ENCODE data around the gene CEP41.

DNA sequence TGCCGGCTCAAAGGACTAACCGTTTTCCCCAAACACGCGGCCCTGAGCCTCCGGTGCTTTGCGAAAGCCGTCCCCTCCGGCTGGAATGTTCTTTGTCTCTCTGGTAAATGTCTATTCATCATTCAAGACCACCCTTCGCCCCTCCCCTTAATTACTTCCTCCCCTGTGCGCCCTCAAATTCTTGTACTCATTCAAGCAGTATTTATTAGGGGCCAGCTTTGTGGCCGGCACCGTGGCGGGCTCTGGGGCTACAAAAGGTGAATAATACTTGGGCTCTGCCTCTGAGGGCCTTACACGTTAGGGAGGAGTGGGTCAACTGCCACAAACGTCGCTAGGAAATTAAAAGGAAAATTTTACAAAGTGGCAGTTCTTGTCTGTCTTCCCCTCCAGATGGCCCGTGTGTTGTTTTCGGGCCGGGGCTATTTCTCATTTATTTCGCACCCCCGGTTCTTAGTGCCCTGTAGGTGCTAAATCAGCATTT, 49.5 kb upstream of the CEP41 start:
- TF ChIP-seq, protein P1, sequence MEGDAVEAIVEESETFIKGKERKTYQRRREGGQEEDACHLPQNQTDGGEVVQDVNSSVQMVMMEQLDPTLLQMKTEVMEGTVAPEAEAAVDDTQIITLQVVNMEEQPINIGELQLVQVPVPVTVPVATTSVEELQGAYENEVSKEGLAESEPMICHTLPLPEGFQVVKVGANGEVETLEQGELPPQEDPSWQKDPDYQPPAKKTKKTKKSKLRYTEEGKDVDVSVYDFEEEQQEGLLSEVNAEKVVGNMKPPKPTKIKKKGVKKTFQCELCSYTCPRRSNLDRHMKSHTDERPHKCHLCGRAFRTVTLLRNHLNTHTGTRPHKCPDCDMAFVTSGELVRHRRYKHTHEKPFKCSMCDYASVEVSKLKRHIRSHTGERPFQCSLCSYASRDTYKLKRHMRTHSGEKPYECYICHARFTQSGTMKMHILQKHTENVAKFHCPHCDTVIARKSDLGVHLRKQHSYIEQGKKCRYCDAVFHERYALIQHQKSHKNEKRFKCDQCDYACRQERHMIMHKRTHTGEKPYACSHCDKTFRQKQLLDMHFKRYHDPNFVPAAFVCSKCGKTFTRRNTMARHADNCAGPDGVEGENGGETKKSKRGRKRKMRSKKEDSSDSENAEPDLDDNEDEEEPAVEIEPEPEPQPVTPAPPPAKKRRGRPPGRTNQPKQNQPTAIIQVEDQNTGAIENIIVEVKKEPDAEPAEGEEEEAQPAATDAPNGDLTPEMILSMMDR (IDR thresholded peaks at IDR 0.05; ENCODE audit: insufficient read depth, low read length), result no peak
- TF ChIP-seq POLR2AphosphoS5 (IDR thresholded peaks at IDR 0.05; ENCODE audit: low read depth) (no peak), GABPA (IDR thresholded peaks at IDR 0.05; ENCODE audit: low read depth) (no peak), SPI1 (IDR thresholded peaks at IDR 0.05; ENCODE audit: borderline replicate concordance, low read depth) (no peak)
- TF ChIP-seq, protein P2, sequence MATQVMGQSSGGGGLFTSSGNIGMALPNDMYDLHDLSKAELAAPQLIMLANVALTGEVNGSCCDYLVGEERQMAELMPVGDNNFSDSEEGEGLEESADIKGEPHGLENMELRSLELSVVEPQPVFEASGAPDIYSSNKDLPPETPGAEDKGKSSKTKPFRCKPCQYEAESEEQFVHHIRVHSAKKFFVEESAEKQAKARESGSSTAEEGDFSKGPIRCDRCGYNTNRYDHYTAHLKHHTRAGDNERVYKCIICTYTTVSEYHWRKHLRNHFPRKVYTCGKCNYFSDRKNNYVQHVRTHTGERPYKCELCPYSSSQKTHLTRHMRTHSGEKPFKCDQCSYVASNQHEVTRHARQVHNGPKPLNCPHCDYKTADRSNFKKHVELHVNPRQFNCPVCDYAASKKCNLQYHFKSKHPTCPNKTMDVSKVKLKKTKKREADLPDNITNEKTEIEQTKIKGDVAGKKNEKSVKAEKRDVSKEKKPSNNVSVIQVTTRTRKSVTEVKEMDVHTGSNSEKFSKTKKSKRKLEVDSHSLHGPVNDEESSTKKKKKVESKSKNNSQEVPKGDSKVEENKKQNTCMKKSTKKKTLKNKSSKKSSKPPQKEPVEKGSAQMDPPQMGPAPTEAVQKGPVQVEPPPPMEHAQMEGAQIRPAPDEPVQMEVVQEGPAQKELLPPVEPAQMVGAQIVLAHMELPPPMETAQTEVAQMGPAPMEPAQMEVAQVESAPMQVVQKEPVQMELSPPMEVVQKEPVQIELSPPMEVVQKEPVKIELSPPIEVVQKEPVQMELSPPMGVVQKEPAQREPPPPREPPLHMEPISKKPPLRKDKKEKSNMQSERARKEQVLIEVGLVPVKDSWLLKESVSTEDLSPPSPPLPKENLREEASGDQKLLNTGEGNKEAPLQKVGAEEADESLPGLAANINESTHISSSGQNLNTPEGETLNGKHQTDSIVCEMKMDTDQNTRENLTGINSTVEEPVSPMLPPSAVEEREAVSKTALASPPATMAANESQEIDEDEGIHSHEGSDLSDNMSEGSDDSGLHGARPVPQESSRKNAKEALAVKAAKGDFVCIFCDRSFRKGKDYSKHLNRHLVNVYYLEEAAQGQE (IDR thresholded peaks at IDR 0.05; ENCODE audit: insufficient replicate concordance, low read depth), result no peak
